ENCODE data around the gene OR2J3.

DNA sequence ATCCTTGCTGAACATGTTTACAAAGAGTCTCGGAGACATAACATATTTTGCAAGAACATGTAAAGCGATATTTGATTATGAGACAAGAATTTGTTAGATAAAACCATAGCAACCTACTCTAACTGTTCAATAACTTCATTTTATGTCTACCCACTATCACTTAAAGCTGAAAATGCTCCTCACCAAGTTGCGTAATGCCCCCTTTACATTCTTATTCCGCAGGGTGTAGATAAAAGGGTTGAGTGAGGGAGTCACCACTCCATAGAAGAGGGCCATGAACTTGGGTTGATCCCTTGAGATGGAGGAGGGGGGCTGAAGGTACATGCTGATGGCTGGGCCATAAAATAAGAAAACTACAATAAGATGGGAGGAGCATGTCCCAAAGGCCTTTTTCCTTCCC, 29.9 kb downstream of the OR2J3 start:
- TF ChIP-seq ZNF510 (CRISPR knock-in tag; IDR thresholded peaks at IDR 0.05; ENCODE audit: low read depth) (no peak), NFRKB (IDR thresholded peaks at IDR 0.05) (no peak), CREB1 (IDR thresholded peaks at IDR 0.05) (no peak), CREB1 (CRISPR knock-in tag; IDR thresholded peaks at IDR 0.05) (no peak), ZNF841 (CRISPR knock-in tag; IDR thresholded peaks at IDR 0.05; ENCODE audit: borderline replicate concordance) (no peak)
- TF ChIP-seq, protein P1, sequence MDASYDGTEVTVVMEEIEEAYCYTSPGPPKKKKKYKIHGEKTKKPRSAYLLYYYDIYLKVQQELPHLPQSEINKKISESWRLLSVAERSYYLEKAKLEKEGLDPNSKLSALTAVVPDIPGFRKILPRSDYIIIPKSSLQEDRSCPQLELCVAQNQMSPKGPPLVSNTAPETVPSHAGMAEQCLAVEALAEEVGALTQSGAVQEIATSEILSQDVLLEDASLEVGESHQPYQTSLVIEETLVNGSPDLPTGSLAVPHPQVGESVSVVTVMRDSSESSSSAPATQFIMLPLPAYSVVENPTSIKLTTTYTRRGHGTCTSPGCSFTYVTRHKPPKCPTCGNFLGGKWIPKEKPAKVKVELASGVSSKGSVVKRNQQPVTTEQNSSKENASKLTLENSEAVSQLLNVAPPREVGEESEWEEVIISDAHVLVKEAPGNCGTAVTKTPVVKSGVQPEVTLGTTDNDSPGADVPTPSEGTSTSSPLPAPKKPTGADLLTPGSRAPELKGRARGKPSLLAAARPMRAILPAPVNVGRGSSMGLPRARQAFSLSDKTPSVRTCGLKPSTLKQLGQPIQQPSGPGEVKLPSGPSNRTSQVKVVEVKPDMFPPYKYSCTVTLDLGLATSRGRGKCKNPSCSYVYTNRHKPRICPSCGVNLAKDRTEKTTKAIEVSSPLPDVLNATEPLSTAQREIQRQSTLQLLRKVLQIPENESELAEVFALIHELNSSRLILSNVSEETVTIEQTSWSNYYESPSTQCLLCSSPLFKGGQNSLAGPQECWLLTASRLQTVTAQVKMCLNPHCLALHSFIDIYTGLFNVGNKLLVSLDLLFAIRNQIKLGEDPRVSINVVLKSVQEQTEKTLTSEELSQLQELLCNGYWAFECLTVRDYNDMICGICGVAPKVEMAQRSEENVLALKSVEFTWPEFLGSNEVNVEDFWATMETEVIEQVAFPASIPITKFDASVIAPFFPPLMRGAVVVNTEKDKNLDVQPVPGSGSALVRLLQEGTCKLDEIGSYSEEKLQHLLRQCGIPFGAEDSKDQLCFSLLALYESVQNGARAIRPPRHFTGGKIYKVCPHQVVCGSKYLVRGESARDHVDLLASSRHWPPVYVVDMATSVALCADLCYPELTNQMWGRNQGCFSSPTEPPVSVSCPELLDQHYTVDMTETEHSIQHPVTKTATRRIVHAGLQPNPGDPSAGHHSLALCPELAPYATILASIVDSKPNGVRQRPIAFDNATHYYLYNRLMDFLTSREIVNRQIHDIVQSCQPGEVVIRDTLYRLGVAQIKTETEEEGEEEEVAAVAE (CRISPR knock-in tag; IDR thresholded peaks at IDR 0.05; ENCODE audit: borderline replicate concordance): no peak
- TF ChIP-seq, protein P2, sequence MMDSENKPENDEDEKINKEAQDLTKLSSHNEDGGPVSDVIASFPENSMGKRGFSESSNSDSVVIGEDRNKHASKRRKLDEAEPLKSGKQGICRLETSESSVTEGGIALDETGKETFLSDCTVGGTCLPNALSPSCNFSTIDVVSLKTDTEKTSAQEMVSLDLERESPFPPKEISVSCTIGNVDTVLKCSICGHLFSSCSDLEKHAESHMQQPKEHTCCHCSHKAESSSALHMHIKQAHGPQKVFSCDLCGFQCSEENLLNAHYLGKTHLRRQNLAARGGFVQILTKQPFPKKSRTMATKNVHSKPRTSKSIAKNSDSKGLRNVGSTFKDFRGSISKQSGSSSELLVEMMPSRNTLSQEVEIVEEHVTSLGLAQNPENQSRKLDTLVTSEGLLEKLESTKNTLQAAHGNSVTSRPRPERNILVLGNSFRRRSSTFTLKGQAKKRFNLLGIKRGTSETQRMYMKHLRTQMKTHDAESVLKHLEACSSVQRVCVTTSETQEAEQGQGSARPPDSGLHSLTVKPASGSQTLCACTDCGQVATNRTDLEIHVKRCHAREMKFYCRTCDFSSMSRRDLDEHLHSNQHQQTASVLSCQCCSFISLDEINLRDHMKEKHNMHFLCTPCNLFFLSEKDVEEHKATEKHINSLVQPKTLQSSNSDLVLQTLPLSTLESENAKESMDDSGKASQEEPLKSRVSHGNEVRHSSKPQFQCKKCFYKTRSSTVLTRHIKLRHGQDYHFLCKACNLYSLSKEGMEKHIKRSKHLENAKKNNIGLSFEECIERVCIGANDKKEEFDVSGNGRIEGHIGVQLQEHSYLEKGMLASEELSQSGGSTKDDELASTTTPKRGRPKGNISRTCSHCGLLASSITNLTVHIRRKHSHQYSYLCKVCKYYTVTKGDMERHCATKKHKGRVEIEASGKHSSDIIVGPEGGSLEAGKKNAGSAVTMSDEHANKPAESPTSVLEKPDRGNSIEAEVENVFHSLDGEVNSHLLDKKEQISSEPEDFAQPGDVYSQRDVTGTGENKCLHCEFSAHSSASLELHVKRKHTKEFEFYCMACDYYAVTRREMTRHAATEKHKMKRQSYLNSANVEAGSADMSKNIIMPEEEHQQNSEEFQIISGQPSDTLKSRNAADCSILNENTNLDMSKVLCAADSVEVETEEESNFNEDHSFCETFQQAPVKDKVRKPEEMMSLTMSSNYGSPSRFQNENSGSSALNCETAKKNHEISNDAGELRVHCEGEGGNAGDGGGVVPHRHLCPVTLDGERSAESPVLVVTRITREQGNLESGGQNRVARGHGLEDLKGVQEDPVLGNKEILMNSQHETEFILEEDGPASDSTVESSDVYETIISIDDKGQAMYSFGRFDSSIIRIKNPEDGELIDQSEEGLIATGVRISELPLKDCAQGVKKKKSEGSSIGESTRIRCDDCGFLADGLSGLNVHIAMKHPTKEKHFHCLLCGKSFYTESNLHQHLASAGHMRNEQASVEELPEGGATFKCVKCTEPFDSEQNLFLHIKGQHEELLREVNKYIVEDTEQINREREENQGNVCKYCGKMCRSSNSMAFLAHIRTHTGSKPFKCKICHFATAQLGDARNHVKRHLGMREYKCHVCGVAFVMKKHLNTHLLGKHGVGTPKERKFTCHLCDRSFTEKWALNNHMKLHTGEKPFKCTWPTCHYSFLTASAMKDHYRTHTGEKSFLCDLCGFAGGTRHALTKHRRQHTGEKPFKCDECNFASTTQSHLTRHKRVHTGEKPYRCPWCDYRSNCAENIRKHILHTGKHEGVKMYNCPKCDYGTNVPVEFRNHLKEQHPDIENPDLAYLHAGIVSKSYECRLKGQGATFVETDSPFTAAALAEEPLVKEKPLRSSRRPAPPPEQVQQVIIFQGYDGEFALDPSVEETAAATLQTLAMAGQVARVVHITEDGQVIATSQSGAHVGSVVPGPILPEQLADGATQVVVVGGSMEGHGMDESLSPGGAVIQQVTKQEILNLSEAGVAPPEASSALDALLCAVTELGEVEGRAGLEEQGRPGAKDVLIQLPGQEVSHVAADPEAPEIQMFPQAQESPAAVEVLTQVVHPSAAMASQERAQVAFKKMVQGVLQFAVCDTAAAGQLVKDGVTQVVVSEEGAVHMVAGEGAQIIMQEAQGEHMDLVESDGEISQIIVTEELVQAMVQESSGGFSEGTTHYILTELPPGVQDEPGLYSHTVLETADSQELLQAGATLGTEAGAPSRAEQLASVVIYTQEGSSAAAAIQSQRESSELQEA (CRISPR knock-in tag; IDR thresholded peaks at IDR 0.05; ENCODE audit: not compliant biosample characterization): no peak

All from HepG2 (cell line).